Stimulated activated CD4-positive, alpha-beta T cell treated with anti-CD3 and anti-CD28 coated beads, Interleukin-12 subunit alpha, Interleukin-12 subunit beta, amount 100 ng/mL, for 24 hours (primary cell): Measurements from ENCODE around the gene PODXL2.
"Not testable (repeated sequence)": the region's sequence is repeated elsewhere in the genome, so short reads cannot be mapped to it uniquely, and the experiment has no call there.

Experiments
- DNase-seq, 2 experiments: peaks; one replicate each; pipeline ENCODE4 v3.0.0-alpha.2; 2020; ENCODE audit warnings: low read depth in 2 of 2

Gene PODXL2

DNA sequence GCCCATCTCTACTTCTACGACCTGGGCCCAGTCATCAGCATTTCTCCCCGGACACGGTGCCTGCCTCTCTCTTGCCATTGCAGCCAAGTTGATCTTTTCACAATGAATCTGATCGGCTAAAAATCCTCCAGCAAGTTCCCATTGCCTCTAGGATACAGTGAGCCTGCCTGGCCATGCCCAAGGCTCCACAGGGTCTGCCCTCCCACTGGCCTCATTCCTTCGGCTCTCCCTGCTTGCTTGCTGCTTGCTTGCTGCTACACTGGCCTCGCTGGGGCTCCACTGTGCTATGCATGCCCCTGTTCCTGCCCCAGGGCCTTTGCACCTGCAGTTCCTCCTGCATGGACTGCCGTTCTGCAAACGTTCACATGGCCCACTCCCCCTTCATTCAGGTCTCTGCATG, 45.8 kb downstream of the PODXL2 start:
- DNase-seq: no peak

- no peak for DNase-seq
These were observed 46.8 kb downstream of the PODXL2 start for GRCh38 chr3:127675651-127676391.

DNA sequence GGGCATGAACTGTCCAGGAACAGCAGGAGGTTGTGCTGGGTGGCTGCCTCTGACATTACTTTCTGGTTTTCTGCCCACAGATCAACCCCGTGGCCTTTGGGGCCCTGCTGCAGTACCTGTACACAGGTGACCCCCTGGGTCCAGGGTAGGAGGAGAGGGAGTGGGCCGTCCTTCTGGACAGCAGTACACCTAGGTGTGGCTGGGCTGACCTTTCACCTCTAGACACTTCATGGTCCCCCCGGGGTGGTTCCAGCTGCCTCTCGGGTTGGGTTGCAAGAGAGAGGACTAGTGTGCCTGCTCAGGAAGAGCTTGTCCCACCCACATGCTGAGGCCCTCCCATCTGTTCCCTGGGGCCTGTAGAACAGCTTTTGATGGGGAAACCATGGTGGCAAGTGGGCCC, 47.5 kb downstream of the PODXL2 start:
- no peak for DNase-seq

GRCh38 chr3:127676921-127677351, 48.0 kb downstream of the PODXL2 start:
- no peak for DNase-seq

- DNase-seq: no peak
These were observed 48.7 kb downstream of the PODXL2 start for GRCh38 chr3:127677541-127678314.

DNA sequence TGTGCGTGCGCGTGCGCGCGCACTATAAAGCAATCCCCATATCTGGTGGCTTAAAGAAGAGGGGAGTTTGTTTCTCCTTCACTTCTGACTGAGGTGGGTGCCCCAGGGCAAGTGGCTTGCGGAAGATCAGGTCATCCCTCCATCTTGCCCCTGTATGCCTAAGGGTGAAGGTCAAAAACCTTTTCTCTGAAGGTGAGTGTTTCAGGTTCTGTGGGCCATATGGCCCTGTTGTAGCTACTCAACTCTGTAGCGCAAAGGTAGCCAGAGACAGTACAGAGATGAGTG, 49.3 kb downstream of the PODXL2 start:
- DNase-seq: no peak

GRCh38 chr3:127678611-127679533, 49.9 kb downstream of the PODXL2 start:
- no peak for DNase-seq

DNA sequence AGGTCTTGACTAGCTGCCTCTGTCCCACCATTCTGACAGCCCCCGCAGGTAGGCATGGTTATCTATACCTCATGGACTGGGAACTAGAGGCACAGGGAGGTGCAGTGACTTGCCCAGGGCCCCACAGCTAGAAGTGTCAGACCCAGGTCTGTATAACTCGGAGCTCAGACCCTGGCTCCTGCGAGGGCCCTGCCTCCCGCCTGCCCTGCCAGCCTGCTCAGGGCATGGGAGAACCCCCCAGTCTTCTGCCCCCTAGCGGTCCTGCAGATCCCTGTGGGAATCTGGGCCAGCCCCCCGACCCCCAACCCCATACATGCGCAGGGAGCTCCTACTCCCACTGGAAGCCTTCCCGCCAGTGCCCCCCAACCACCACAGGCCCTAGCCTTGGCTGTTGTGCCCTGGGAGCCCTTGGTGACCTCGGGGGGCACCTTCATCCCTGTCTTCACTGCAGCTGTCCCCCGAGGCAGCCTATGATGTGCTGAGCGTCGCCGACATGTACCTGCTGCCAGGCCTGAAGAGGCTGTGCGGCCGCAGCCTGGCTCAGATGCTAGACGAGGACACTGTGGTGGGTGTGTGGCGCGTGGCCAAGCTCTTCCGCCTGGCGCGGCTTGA, 50.7 kb downstream of the PODXL2 start:
- DNase-seq: no peak

DNA sequence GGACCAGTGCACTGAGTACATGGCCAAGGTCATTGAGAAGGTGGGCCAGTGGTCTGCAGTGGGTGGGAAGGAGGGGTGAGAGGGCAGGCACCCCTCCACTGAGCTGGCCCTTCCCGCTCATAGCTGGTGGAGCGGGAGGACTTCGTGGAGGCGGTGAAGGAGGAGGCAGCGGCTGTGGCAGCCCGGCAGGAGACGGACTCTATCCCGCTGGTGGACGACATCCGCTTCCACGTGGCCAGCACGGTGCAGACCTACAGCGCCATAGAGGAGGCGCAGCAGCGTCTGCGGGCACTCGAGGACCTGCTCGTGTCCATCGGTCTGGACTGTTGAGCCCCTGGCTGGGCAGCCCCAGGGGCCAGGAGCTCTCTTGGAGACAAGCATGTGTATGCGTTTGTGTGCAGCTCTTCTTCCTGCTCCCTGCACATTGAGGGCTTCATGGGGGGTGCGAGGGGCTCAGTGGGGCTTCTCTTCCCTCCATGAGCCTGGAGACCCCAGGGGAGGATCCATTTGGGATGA, 51.2 kb downstream of the PODXL2 start:
- no peak for DNase-seq

DNA sequence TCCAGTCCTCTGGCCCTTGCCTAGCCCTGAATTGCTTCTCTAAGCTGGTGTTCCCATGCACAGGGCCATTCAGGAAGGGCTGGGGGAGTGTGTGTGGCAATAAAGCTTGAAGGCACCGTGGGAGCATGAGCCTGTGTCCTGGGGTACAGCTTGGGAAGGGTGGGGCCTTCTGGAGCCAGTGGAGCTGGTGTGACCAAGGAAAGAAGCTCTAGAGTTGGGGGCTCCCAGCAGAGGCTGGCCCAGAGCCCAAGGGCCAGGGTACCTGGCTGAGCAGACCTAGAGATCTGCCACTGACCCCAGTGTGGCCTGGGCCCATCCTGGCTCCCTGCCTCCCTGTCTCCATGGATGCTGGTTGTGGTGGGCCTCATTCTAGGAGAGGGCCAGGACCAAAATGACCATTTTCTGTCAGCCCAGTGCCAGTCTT, 51.8 kb downstream of the PODXL2 start:
- no peak for DNase-seq

DNA sequence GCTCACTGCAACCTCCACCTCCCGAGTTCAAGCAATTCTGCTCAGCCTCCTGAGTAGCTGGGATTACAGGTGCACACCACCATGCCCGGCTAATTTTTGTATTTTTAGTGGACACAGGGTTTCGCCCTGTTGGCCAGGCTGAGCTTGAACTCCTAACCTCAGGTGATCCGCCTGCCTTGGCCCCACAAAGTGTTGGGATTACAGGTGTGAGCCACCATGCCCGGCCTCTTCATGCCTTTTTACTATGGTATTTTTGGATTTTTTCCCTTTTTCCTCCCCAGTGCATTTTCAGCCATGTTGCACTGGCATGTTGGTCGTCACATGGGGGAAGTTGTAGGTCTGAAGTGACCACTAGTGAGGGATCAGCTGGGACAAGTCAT, 53.2 kb downstream of the PODXL2 start:
- DNase-seq: not testable (repeated sequence)

DNA sequence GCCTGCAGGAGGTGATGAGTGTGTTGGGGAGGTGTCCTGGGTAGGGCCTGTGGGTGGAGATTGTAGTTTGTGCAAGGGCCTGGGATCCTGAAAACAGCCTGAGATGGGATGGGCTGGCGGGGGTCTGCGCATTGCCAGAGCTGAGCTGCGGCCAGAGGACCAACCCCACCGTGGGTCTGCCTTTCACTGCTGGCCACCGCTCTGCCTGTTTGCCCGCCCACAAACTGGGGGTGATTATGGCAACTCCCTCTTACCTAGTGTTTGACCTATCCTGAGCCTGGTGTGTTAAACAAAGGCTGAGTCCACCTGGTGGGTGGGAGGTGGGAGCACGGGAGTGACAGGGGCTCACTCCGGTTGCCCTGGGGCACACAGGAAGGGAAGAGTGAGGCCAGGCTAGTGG, 53.6 kb downstream of the PODXL2 start:
- no peak for DNase-seq

- DNase-seq: no peak
These were observed 56.1 kb downstream of the PODXL2 start for GRCh38 chr3:127684871-127685707.

GRCh38 chr3:127685708-127686511, 56.9 kb downstream of the PODXL2 start:
- DNase-seq: no peak

DNA sequence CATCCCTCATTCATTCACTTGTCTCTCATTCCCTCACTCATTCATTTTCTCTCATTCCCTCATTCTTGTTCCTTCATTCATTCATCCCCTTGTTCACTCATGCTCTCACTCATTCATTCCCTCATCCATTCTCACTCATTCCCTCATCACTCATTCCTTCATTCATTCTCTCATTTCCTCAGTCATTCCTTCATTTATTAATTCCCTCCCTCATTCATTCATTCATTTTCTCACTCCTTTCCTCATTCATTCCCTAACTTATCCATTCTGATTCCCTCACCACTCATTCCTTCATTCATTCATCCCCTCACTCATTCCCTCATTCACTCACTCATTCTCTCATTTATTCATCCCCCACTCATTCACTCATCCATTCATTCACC, 57.5 kb downstream of the PODXL2 start:
- DNase-seq: no peak

- no peak for DNase-seq
These were observed 58.3 kb downstream of the PODXL2 start for GRCh38 chr3:127687228-127687737.

GRCh38 chr3:127688022-127688415, 59.0 kb downstream of the PODXL2 start:
- no peak for DNase-seq

DNA sequence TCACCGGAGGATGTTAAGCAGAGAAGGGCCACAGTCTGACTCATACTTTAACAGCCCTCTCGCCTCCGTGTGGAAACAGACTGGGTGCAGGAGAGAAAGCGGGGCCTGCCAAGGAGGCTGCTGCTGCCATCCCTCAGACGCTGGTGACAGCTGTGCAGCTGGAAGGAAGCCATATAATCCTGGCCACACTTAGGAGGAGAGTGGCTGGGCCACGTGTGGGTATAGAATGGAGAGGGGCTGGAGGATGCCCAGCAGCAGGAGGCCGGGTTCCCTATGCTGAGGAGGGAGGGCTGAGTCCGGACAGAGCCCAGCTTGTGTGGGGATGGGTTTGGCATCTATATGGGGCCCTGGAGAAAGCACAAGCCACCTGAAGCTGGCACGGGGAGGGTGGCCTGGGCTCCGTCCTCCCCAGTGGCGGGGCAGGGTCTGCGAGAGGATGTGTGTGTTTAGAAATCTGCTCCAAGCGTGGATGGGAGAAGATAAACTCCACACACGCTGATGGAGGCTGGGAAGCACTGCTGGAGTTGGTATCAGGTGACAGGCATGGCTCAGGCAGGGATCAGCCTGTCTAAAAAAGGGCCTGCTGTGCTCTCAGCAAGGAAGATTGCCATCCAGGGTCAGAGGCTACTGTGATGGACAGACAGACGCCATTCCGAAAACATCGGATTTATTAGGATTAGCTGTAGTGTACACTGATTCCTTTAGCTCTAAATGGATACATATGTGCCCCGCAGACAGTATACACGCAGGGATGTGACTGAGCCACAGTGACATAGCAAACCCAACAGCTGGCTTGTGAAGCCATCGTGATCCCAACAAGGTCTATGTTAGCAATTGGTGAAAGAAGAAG, 59.7 kb downstream of the PODXL2 start:
- DNase-seq: no peak
